T-helper 2 cell (primary cell): ENCODE measurements around the gene SFMBT2.
"Not testable (repeated sequence)": the region's sequence is repeated elsewhere in the genome, so short reads cannot be mapped to it uniquely, and the experiment has no call there.

Experiments used
- DNase-seq, 5 experiments: peaks; one replicate each; pipeline versions ENCODE4 v3.0.0 to v3.0.0-alpha.2; 2012 to 2022

SFMBT2 gene

GRCh38 chr10:7209458-7209857, 201.4 kb downstream of the SFMBT2 start:
- no peak for DNase-seq

GRCh38 chr10:7206412-7207100, 204.3 kb downstream of the SFMBT2 start:
- DNase-seq: no peak

DNA sequence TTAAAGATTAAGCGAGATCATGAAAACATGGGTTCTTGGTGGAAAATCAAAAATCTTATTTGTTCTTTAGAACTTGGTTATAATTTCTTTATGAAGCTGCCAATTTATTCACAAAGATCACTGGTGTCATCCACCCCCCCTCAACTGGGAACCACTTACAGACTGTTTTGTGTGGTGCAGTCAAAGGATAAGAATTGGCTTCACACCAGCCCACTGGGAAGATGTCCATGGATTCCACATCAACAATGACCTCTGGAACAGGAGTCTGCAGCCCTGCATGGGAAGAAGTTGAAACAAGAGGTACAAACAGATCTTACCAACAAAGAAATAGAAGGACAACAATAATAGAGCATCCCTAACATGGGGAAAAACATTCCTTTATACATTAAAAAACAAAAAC, 205.2 kb downstream of the SFMBT2 start:
- no peak for DNase-seq

GRCh38 chr10:7202793-7203355, 208.0 kb downstream of the SFMBT2 start:
- DNase-seq: no peak

DNA sequence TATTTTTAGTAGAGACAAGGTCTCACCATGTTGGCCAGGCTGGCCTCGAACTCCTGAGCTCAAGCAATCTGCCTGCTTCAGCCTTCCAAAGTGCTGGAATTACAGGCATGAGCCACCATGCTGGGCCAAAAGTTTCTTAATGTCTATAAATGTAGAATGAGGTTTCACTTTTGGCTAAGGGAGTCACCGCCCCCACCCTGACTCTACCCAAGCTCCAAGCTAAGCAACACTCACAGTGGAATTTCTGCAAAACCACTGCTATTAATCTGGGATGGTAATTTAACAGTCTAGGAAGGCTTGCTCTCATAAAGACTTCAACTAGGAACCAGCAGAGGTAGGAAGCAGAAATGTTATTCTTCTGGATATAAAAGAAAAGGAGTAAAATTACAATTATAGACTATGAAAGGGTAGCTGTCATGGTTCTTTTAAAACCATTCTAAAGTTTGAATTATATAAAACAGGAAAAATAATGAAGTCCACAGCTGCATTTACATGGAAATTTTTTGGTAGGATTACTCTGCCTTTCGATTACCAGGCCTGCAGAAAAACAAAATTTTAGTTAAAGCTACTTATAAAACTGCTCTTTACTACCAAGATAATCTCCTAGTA, 211.6 kb downstream of the SFMBT2 start:
- DNase-seq: no peak

DNA sequence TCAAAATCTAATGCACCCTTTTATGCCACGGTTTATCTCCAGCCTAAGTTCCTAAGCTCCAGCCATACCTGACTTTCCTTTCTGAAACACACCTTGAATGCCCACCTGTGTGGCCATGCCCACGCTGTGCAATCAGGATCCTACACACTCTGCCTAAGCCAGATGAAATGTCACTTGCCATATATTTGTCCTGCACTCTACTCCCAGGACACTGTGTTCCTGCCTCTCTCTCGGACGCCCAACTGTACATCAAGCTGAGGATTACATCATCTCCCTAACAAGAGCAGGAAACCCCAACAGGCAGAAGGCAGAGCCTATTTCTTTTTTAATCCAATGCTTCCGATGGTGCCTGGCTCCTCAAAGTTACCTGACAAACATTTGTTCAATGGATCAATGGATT, 214.6 kb downstream of the SFMBT2 start:
- DNase-seq: no peak

DNA sequence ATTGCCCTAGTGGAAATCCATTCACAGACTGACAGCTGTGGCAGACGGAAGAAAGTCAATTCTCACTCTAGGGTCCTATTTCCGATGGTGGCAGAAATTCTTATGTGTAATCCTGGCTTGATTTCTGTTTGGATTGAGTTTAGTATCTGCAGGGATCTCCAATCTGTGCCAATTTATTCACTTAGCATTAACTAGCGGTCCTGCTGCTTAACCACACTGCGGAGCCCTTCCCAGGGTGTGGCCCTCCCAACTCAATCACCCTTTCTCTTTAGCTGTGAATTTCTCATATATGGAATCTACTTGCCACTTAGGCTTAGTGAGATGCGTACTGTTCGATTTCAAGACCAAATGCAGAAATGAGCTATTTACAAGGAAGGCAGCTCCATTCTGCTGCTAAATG, 215.7 kb downstream of the SFMBT2 start:
- no peak for DNase-seq

GRCh38 chr10:7194571-7194970, 216.3 kb downstream of the SFMBT2 start:
- no peak for DNase-seq

DNA sequence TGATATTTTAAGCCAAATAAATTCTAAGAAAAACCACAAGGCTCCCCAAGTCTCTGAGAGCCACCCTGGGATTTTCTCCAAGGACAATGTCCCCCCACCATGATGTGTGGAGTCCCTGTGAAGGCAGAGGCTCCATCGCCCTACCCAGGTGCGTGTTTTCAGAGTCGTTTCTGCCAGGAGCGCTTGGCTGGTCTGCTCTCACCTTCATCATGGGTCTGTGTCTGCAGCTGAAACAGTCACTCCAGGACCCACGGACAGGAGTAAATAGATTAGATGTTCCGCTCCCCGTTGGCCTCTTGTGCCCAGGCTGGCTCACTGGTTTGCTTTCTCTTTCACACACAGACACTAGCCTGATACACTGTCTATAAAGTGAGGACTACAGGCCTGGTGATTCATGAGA, 217.5 kb downstream of the SFMBT2 start:
- peak in 1 of 5 experiments; percentile 77 for DNase-seq

DNA sequence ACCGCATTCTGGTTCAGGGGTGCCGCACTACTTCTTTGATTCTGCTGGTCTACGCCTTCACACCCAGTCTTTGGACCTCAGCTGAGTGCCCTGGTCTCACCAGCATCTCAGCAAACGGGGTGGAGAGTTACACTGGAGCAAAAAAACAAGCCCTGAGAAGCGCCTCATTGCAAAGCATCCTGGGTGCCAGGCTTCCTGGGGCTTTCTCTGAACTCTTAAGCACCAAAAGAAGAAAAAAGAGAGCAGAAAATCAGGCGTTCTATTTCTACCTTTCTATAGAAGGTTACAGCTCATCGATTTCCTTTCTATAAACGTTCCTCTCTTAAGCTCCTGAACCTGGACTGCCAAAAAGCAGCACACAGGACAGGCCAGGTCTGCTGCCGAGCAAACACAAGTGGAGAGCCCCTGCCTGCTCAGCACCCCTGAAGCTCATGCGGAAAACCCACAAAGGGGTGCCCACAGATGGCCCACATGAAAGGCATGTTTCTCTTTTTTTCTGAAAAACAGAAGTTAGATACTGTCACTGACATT, 217.9 kb downstream of the SFMBT2 start:
- peak in 4 of 5 experiments; percentile 22 to 88 (median 45) for DNase-seq

- no peak for DNase-seq
Measured at GRCh38 chr10:7192061-7192460, 218.8 kb downstream of the SFMBT2 start.

DNA sequence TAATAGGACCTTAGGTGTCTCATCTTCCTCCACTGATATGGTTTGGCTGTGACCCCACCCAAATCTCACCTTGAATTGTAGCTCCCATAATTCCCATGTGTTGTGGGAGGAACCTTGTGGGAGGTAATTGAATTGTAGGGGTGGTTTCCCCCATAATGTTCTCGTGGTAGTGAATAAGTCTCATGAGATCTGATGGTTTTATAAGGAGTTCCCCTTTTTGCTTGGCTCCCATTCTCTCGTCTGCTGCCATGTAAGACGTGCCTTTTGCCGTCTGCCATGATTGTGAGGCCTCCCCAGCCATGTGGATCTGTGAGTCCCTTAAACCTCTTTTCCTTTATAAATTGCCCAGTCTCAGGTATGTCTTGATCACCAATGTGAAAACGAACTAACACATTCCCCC, 220.1 kb downstream of the SFMBT2 start:
- DNase-seq: not testable (repeated sequence)

DNA sequence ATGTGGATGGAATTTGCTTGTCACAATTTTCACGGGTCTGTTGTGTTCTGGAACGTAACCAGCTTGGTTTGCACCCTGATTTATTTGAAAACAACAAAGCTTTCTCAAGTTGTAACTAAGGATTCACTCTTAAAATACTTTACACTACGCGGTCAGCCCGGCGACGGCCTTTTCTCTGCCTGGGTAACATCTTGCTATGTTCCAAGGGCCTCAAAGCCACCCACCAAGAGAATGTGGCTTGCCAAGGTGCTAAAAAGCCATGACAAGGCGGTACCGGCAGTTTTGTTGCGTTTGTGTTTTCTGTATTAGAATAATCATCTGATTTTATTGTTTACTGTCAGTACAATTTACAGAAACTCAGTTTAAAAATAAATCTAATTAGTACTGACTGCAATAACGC, 220.9 kb downstream of the SFMBT2 start:
- DNase-seq: no peak

DNA sequence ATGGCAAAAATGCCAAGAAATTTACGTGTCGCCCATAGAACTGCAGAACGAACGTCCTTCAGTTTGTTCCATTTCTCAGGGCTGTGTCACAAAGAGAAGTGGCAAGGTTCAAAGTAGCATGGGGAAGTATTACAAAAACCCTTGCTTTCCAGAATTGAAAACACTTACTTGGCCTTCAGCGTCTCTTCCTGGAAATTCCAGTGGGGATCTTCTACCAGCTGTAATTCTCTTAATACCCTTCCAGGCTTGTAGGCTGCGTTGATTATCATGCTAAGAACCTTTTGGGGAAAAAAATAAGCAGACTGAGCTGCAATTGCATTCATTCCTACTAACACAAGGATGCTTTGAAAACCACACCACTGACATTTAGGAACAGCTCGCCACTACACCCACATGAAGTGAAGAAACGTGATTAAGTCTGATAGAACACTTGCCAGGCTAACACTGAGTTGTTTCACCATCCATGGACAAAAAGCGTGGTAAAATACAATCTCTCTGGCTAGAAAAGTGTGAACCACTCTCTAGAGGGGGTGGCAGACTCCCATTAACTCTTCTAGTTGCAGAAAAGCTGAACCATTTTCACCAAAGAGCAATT, 222.3 kb downstream of the SFMBT2 start:
- no peak for DNase-seq

DNA sequence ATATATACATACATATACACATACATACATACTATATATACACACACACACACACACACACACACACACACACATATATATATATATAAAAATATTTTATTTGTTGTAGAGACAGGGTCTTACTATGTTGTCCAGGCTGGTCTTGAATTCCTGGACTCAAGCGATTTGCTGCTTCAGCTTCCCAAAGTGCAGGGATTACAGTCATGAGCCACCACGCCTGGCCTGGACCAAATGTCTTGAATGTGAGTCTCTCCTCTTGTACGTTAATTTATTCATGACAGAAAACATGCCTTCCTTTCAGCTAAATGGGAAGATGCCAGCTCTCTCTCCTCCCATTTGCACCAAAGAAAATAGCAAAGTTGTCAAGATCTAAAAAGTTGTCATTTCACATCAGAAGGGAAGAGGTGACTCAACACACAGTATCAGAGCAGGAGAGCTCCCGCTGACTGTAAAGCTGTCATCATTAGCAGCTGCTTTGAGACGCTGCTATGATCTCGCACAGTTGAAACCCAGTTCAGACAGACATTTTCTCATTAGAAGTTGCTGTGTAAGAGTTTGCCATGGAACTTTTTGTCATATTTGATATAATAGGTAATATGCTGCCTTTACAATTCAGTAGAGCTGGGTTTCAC, 224.3 kb downstream of the SFMBT2 start:
- DNase-seq: peak in 1 of 5 experiments; percentile 71

DNA sequence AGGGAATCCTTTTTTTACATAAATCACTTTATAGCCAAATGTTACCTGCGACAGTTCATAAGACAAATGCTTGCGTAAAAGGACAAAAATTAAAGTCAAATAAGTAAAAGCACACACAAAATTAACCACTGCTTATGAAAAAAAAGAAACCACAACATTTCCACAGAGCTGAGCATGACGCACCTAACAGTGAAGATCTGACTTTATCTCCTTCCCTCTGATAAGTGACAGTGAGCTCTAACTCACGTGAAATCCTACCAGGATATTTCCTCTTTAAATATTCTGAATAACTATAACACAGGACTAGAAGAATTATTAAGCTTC, 225.5 kb downstream of the SFMBT2 start:
- DNase-seq: peak in 1 of 5 experiments; percentile 88

DNA sequence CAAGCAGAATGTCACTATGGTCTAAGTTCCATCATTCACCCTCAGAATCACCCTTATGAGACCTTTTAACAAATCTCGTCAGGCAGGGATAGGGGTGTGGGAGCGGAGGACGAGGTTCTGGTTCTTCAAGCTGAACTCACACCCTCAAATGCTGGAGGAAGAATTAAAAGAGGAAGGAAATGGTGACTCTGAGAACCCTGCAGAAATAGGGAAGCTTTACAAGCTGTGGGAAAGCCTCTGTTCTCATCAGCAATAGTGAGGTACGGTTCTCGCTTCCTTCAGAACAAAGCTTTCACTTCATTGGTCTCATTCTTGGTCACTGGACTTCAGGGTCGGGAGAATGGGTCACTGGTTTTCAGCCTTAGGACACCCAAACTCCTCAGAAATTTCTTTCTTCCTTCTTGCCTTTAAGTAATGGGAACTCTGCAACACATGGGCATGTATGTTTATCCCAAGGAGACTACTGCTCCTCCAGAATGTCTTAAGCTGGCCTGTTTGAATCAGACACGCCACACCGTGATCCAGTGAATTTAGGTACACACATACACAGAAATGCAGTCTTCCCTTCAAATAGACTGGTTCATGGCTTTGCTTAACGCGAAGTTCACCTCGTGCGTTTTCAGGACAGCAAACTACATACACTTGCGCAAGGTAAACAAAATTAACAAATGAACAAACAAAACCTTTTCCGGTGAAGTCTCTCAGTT, 226.0 kb downstream of the SFMBT2 start:
- DNase-seq: no peak

GRCh38 chr10:7184116-7184515, 226.7 kb downstream of the SFMBT2 start:
- DNase-seq: not testable (repeated sequence)

GRCh38 chr10:7182327-7182726, 228.5 kb downstream of the SFMBT2 start:
- not testable (repeated sequence) for DNase-seq

GRCh38 chr10:7181420-7181819, 229.4 kb downstream of the SFMBT2 start:
- DNase-seq: no peak

DNA sequence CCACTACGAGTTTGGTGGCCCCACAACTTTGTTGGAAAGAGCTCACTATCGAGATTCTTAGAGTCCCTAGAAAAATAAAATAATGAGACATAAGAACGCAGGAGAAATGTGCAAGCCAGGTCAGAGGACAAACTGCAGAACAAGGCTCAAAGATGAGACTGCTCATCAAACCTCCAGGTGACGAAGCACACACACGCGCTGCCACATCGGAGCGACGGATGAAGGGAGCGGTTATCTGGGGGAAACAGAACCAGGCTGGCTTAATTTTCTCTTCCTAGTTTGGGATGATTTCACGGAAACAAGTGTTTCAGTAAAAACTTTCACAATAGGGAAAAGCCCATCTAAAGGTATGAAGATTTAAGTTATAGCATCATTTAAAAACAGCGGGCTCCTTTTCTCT, 231.3 kb downstream of the SFMBT2 start:
- no peak for DNase-seq

DNA sequence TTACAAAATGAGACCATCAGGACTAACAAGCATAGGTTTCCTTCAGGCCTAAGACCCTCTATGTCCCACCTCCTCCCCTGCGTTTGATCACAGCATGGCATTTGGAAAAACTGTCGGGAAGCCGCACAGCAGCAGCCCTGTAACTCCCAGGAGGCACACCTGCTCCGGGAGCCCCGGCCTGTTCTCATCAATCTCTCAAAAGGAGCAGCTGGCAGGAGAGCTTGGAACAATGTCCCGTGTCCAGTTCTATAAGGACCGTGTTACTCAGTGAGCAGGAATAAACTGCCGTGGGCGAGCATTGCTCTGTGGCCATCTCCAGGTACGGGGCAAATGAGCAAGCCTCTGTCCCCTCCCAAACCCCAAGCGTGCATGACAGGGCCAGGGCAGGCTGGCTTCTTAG, 236.9 kb downstream of the SFMBT2 start:
- DNase-seq: no peak

DNA sequence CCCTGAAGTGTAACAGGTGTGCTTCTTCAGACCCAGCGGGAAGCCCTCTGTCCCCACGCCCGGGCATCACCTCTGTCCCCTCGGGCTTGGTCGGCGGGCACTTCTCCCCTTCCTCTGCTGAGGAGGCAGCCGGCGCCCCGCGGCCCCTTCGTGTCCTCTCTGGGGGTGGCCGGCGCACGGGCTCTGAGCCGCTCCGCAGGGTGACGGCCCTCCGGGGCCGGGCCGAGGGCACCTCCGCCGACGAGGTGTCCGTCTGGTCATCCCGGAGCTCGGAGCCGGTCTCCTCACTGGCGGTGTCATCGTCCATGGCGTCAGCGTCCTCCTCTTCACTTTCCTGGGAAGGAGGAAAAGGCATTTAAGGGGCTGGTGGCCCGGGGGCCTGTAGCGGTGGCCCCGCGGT, 239.0 kb downstream of the SFMBT2 start:
- DNase-seq: no peak
